Measurements from ENCODE around the gene DEGS1.

- TF ChIP-seq ZNF274 (IDR thresholded peaks at IDR 0.05; ENCODE audit: low read depth, low read length), result no peak
- no peak for TF ChIP-seq YY1 (IDR thresholded peaks at IDR 0.05; ENCODE audit: insufficient read depth, insufficient read length)
Measured at GRCh38 chr1:224192082-224192788, 9.2 kb downstream of the DEGS1 start.

All from NT2/D1 (cell line).